Upper lobe of left lung (tissue), 4 donors: ENCODE results near the gene NXF1.

Experiments used
- CTCF ChIP-seq, 6 experiments: fragments of 450-650 bp in 4 of 6; fragments of 200-600 bp in 2 of 6; sonication (generic) in 2 of 6; IDR thresholded peaks; one replicate each; pipeline ENCODE4 v1.5.1; 2016 to 2019; ENCODE audit warnings: antibody characterized with exemption in 6 of 6
- POLR2A ChIP-seq, 4 donors: fragments of 450-650 bp; IDR thresholded peaks; one replicate each; pipeline ENCODE4 v1.5.1; 2016 to 2017; ENCODE audit warnings: antibody characterized with exemption in 4 of 4, mild to moderate bottlenecking in 2 of 4

GRCh38 chr11:62843466-62843865, 38.2 kb upstream of the NXF1 start:
- no peak for TF ChIP-seq CTCF (IDR thresholded peaks at IDR 0.05)
- TF ChIP-seq POLR2A (IDR thresholded peaks at IDR 0.05), result no peak
